VCaP (cell line): ENCODE measurements around the gene PLCB1.

Source experiments
- H3K27ac ChIP-seq: fragments of 450-650 bp; 2 replicates; pipeline ENCODE4 v1.5.1; 2017
- TF ChIP-seq, protein P1 (sequence below): fragments of 450-650 bp; conservative IDR thresholded peaks from 2 replicates; pipeline ENCODE4 v1.5.1; 2017; ENCODE audit warnings: mild to moderate bottlenecking, moderate library complexity

PLCB1 gene

DNA sequence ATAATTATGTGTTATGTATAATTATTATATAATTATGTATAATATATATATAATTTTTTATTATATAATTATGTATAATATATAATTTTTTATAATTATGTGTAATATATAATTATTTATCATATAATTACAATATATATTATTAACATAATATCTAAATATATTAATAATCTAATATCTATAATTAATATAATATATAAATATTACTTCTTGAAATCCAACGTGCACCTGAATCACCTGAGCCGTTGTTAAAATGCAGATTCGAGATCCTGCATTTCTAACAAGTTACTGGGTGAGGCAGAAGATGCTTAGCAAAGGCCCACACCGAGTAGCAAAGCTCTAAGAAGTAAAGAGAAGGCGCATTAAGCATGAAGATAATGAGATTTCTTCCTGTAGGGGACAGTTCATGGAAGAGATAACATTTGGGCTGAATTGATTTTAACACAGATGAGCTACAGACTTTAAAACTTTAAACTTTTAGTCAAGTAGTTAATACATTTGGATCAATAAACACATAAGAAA is 530.4 kb downstream of the PLCB1 start:
- H3K27ac ChIP-seq: no peak overlapping the region
- TF ChIP-seq, protein P1, sequence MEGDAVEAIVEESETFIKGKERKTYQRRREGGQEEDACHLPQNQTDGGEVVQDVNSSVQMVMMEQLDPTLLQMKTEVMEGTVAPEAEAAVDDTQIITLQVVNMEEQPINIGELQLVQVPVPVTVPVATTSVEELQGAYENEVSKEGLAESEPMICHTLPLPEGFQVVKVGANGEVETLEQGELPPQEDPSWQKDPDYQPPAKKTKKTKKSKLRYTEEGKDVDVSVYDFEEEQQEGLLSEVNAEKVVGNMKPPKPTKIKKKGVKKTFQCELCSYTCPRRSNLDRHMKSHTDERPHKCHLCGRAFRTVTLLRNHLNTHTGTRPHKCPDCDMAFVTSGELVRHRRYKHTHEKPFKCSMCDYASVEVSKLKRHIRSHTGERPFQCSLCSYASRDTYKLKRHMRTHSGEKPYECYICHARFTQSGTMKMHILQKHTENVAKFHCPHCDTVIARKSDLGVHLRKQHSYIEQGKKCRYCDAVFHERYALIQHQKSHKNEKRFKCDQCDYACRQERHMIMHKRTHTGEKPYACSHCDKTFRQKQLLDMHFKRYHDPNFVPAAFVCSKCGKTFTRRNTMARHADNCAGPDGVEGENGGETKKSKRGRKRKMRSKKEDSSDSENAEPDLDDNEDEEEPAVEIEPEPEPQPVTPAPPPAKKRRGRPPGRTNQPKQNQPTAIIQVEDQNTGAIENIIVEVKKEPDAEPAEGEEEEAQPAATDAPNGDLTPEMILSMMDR: no peak

DNA sequence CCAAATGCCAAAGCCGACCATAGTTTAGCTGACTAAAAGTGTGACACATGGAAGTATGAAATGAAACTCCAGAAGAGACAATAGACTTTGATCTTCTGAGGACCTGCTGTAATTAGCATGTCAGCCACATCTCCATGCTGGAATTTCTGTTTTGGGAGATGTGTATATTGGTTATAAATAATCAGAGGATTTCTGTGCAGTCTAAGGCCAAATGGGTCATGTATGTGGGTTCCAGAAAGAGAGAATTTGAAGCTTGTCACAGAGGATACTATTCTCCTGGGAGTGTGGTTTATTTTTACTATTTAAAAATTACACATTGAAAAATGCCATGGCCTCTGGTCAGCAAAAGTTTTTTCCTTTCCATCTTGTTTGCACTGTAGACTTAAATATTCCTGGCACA is 531.4 kb downstream of the PLCB1 start:
- no peak overlapping the region for H3K27ac ChIP-seq
- TF ChIP-seq, protein P1: no peak

GRCh38 chr20:8664778-8665177 is 532.7 kb downstream of the PLCB1 start:
- H3K27ac ChIP-seq: no peak overlapping the region
- TF ChIP-seq, protein P1: 0 out of 2 replicates have a peak, but pooled peaks have one; percentile 6

DNA sequence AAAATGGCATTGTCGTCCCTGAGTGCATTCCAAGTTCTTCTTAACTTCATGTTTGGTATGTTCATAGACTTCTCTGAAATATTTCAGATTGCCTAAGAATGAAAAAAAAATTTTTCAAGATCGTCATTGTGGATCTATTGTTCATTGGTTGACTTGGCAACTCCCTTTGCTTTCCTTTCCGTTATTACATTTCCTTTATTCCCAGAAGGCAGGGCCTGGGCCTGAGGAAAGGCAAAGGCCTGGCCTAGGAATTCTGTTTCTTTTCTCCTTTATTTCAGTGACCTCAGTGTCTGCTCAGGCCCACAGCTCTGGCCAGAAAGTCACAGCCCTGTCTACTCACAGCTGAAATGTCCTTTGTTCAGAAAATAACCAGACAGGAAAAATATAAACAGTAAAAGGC is 535.2 kb downstream of the PLCB1 start:
- H3K27ac ChIP-seq: no peak overlapping the region
- TF ChIP-seq, protein P1: no peak

GRCh38 chr20:8670207-8670892 is 538.3 kb downstream of the PLCB1 start:
- TF ChIP-seq, protein P1: no peak

GRCh38 chr20:8670893-8671215 is 538.8 kb downstream of the PLCB1 start:
- TF ChIP-seq, protein P1: no peak
- H3K27ac ChIP-seq: no peak overlapping the region

More at GRCh38 chr20:8670207-8670892, 538.3 kb downstream of the PLCB1 start:
- H3K27ac ChIP-seq: no peak overlapping the region

GRCh38 chr20:8671370-8671961 is 539.4 kb downstream of the PLCB1 start:
- no peak overlapping the region for H3K27ac ChIP-seq
- TF ChIP-seq, protein P1: no peak
